WTC11 (cell line): ENCODE measurements around the gene TH. TPM values are rescaled to one million over a fixed set of nuclear protein-coding genes. Genes with fewer than 3 reads are reported as not detected.

Source experiments
- ATAC-seq: fragments of 200-7000 bp; cut with Tn5 transposase; 2 replicates; pipeline ENCODE4 v1.10.0; 2021; ENCODE audit warnings: mild to moderate bottlenecking, moderate library complexity
- CTCF ChIA-PET: fragments of 300-600 bp; sonication (Branson Sonifier 250); formaldehyde crosslinking; loops from one replicate; lab custom pipeline; 2021; ENCODE audit warnings: antibody characterized with exemption; lab: Charles Lee
- POLR2A ChIA-PET: fragments of 350-600 bp; sonication (Branson Sonifier 250); formaldehyde crosslinking; loops from one replicate; lab custom pipeline; 2021; ENCODE audit warnings: antibody characterized with exemption; lab: Charles Lee
- DNase-seq: peaks from one replicate; pipeline ENCODE4 v3.0.0; 2021; ENCODE audit warnings: low spot score
- H3K27ac Mint-ChIP-seq: 2 replicates; pipeline ENCODE4 v1.8.0; 2021; ENCODE audit warnings: mixed read lengths
- H3K27me3 Mint-ChIP-seq: 2 replicates; pipeline ENCODE4 v1.8.0; 2021; ENCODE audit warnings: low read depth, mild to moderate bottlenecking, moderate library complexity, mixed read lengths
- H3K36me3 Mint-ChIP-seq: 2 replicates; pipeline ENCODE4 v1.8.0; 2021; ENCODE audit warnings: mixed read lengths
- H3K4me1 Mint-ChIP-seq: 2 replicates; pipeline ENCODE4 v1.8.0; 2022; ENCODE audit warnings: mixed read lengths
- H3K4me3 Mint-ChIP-seq: 2 replicates; pipeline ENCODE4 v1.8.0; 2021; ENCODE audit warnings: mild to moderate bottlenecking, moderate library complexity, mixed read lengths
- H3K9me3 Mint-ChIP-seq: 2 replicates; pipeline ENCODE4 v1.8.0; 2021; ENCODE audit warnings: mixed read lengths
- ATF3 ChIP-seq: sonication (generic); formaldehyde crosslinking; conservative IDR thresholded peaks from 2 replicates; pipeline ENCODE4 v1.8.1; 2022; ENCODE audit warnings: mild to moderate bottlenecking, missing genetic modification reagents
- CBFB ChIP-seq: sonication (generic); formaldehyde crosslinking; IDR thresholded peaks from 2 replicates; pipeline ENCODE4 v1.8.1; 2022; ENCODE audit warnings: mild to moderate bottlenecking, low read depth, missing genetic modification reagents
- CREM ChIP-seq: sonication (generic); formaldehyde crosslinking; IDR thresholded peaks from 2 replicates; pipeline ENCODE4 v1.8.1; 2022; ENCODE audit warnings: mild to moderate bottlenecking, missing genetic modification reagents, moderate library complexity
- ESRRA ChIP-seq: sonication (generic); formaldehyde crosslinking; IDR thresholded peaks from 2 replicates; pipeline ENCODE4 v1.8.1; 2022; ENCODE audit warnings: mild to moderate bottlenecking, missing genetic modification reagents, borderline replicate concordance
- ETV6 ChIP-seq: sonication (generic); formaldehyde crosslinking; IDR thresholded peaks from 2 replicates; pipeline ENCODE4 v1.8.1; 2022; ENCODE audit warnings: mild to moderate bottlenecking, missing genetic modification reagents
- GABPB1 ChIP-seq: sonication (generic); formaldehyde crosslinking; IDR thresholded peaks from 2 replicates; pipeline ENCODE4 v1.8.1; 2023; ENCODE audit warnings: mild to moderate bottlenecking, missing genetic modification reagents
- HMGA2 ChIP-seq: fragments of 250-450 bp; sonication (Bioruptor Pico); IDR thresholded peaks from 2 replicates; pipeline ENCODE4 v1.4.0; 2021; ENCODE audit warnings: mild to moderate bottlenecking, moderate library complexity
- HMGXB4 ChIP-seq: sonication (generic); formaldehyde crosslinking; IDR thresholded peaks from 2 replicates; pipeline ENCODE4 v1.8.1; 2023; ENCODE audit warnings: mild to moderate bottlenecking, moderate library complexity, missing genetic modification reagents
- IRF1 ChIP-seq: sonication (generic); formaldehyde crosslinking; IDR thresholded peaks from 2 replicates; pipeline ENCODE4 v1.8.0; 2023; ENCODE audit warnings: missing genetic modification reagents
- JAZF1 ChIP-seq: fragments of 250-450 bp; sonication (Bioruptor Pico); IDR thresholded peaks from 2 replicates; pipeline ENCODE4 v1.9.0; 2021; ENCODE audit warnings: moderate library complexity, mild to moderate bottlenecking, inconsistent platforms
- NFATC4 ChIP-seq: fragments of 250-450 bp; sonication (Bioruptor Pico); IDR thresholded peaks from 2 replicates; pipeline ENCODE4 v1.9.0; 2021; ENCODE audit warnings: mild to moderate bottlenecking
- RELA ChIP-seq: sonication (generic); formaldehyde crosslinking; IDR thresholded peaks from 2 replicates; pipeline ENCODE4 v1.8.1; 2022; ENCODE audit warnings: missing genetic modification reagents, mild to moderate bottlenecking, borderline replicate concordance
- SMAD4 ChIP-seq: sonication (generic); formaldehyde crosslinking; IDR thresholded peaks from 2 replicates; pipeline ENCODE4 v1.8.0; 2022; ENCODE audit warnings: mild to moderate bottlenecking, missing genetic modification reagents
- SOX15 ChIP-seq: fragments of 250-450 bp; sonication (Bioruptor Pico); IDR thresholded peaks from 2 replicates; pipeline ENCODE4 v1.9.0; 2021; ENCODE audit warnings: mild to moderate bottlenecking
- ZBTB21 ChIP-seq: sonication (generic); formaldehyde crosslinking; IDR thresholded peaks from 2 replicates; pipeline ENCODE4 v1.8.1; 2023; ENCODE audit warnings: mild to moderate bottlenecking, missing genetic modification reagents, borderline replicate concordance
- ZNF121 ChIP-seq: sonication (generic); formaldehyde crosslinking; IDR thresholded peaks from 2 replicates; pipeline ENCODE4 v1.8.0; 2023; ENCODE audit warnings: missing genetic modification reagents
- ZNF263 ChIP-seq: sonication (generic); formaldehyde crosslinking; IDR thresholded peaks from 2 replicates; pipeline ENCODE4 v1.8.1; 2022; ENCODE audit warnings: low read depth, mild to moderate bottlenecking, moderate library complexity, missing genetic modification reagents
- ZNF317 ChIP-seq: sonication (generic); formaldehyde crosslinking; IDR thresholded peaks from 2 replicates; pipeline ENCODE4 v1.8.1; 2023; ENCODE audit warnings: low read depth, mild to moderate bottlenecking, moderate library complexity, missing genetic modification reagents, borderline replicate concordance
- ZNF423 ChIP-seq: fragments of 250-450 bp; sonication (Bioruptor Pico); IDR thresholded peaks from 2 replicates; pipeline ENCODE4 v2.1.2; 2022; ENCODE audit warnings: mild to moderate bottlenecking, moderate library complexity
- ZNF425 ChIP-seq: fragments of 250-450 bp; sonication (Bioruptor Pico); conservative IDR thresholded peaks from 2 replicates; pipeline ENCODE4 v1.9.0; 2021; ENCODE audit warnings: mild to moderate bottlenecking
- total RNA-seq: library from RNA; stranded (reverse); gene quantifications from 3 replicates; pipeline ENCODE4 v1.2.3, GENCODE V29; 2021
- TF ChIP-seq, protein P1 (sequence below): fragments of 200-600 bp; IDR thresholded peaks from 2 replicates; pipeline ENCODE4 v1.8.0; 2022; ENCODE audit warnings: antibody characterized with exemption

Gene TH
- total RNA-seq, 1 experiment from 2014 or later: not detected

DNA sequence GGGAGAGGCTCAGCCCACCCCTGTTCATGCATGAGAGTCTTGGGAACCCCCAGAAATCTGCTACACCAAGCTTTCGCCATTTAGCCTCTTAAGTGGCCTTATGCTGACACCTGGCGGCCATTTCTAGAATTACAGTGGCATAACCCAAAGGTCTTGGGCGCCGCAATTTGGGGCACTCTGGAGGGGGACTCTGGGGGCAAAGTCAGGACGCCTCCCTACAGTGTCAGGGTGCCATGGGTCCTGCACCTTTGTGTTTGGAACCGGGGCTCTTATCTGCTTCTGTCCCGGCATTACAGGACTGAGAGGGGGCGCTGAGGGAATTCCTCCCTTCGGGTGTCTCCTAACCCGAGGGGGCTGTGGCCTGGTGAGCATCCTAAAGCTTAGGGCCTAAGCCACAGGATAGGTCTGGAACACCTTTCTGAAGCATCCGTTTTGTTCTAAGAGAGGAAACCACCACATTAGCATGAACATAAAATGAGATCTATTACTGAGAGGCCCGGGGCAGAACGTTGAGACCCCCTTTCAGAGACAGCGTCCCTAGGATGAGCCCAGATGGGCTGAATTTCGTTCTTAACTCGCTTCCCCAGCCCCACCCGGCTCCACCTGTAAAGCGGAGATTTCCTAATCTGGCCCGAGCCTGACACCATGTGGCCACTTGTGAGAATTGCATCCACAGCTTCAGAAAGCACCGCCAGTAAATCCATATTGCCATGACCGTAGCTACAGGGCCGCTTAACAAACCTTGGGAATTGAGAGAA lies 19.9 kb downstream of the TH start:
- peaks cover 13% of the 10 kb centered on the region for H3K4me1 Mint-ChIP-seq
- ATAC-seq (peak; percentile 50), DNase-seq (peak; percentile 91)
- no peaks in the 10 kb centered on the region for H3K36me3 Mint-ChIP-seq
- TF ChIP-seq, protein P1, sequence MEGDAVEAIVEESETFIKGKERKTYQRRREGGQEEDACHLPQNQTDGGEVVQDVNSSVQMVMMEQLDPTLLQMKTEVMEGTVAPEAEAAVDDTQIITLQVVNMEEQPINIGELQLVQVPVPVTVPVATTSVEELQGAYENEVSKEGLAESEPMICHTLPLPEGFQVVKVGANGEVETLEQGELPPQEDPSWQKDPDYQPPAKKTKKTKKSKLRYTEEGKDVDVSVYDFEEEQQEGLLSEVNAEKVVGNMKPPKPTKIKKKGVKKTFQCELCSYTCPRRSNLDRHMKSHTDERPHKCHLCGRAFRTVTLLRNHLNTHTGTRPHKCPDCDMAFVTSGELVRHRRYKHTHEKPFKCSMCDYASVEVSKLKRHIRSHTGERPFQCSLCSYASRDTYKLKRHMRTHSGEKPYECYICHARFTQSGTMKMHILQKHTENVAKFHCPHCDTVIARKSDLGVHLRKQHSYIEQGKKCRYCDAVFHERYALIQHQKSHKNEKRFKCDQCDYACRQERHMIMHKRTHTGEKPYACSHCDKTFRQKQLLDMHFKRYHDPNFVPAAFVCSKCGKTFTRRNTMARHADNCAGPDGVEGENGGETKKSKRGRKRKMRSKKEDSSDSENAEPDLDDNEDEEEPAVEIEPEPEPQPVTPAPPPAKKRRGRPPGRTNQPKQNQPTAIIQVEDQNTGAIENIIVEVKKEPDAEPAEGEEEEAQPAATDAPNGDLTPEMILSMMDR: peak; percentile 89
- no peak for TF ChIP-seq IRF1 (CRISPR knock-in tag)
- H3K9me3 Mint-ChIP-seq: no peaks in the 10 kb centered on the region
- ChIA-PET POLR2A (interaction anchor here (0.6 to 1.3 kb wide), 4 partner anchors 15 to 122 kb away, joined by 3 to 4 read pairs (median 4); no protein-coding TSS in a partner anchor), CTCF (interaction anchor here (0.6 to 18.6 kb wide), 86 partner anchors 8 to 610 kb away, joined by 3 to 761 read pairs (median 6); partner anchors contain the start of genes H19, IGF2, INS and SYT8)
- H3K27ac Mint-ChIP-seq: no peak overlapping the region
- H3K27me3 Mint-ChIP-seq: peaks cover 45% of the 10 kb centered on the region
- no peak overlapping the region for H3K4me3 Mint-ChIP-seq

DNA sequence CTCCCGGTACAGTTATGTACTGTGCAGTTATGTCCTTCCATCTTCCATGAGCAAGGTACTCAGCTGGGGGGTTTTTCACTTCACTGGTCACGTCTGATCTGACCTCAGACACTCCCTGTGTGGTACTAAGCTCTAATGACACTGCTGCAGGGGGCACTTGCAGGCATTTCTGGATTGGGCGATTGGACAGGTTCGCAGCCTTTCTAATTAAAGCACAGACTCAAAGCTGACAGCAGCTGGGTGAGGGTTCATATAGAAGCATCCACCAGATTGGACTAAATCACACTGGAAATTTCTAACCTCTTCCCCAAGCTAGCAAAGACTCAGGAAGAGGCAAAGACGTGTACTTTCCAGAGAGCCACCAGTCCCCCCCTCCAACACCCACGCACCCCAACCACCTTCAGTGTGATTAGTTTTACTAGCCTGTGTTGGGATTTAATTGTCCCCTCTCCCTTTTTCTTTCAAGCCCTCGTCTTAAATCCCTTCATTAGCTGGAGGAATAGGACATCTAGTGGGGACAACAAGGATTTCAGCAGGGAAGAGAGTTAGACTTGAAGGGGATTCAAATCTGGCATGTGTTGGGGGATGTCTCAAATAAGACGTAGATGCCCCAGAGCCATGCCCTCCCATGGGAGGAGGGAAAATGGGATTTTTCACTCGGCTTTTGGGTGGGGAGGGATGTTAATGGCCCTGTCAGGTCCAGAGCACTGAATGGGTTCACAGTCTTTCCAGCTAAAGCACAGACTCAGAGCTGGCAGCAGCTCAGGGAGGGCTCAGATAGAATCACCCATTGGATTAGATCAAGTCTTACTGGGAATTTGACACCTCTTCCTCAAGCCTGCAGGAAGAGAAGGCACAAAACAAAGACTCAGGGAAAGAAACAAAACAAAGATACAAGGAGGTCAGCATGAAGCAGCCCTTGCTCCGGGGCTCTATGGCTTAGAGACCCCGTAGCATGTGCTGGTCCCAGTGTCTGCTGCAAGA lies 21.5 kb downstream of the TH start:
- ChIA-PET POLR2A (interaction anchor here (0.7 to 1.3 kb wide), 2 partner anchors 114 to 796 kb away, joined by 3 read pairs; no protein-coding TSS in a partner anchor), CTCF (interaction anchor here (0.5 to 18.6 kb wide), 54 partner anchors 10 to 919 kb away, joined by 3 to 761 read pairs (median 11); partner anchors contain the start of genes H19, IGF2, INS and SYT8)
- Mint-ChIP-seq H3K27me3 (peaks cover 60% of the 10 kb centered on the region), H3K4me1 (peaks cover 18% of the 10 kb centered on the region), H3K36me3 (no peaks in the 10 kb centered on the region), H3K9me3 (no peaks in the 10 kb centered on the region), H3K27ac (no peak overlapping the region), H3K4me3 (no peak overlapping the region)
- TF ChIP-seq CBFB (CRISPR knock-in tag) (no peak), RELA (CRISPR knock-in tag) (no peak), ZBTB21 (no peak), CREM (CRISPR knock-in tag) (no peak), SMAD4 (CRISPR knock-in tag) (no peak), JAZF1 (no peak), NFATC4 (CRISPR knock-in tag) (no peak), GABPB1 (CRISPR knock-in tag) (no peak)
- peak; percentile 14; the same call in 1 of the 2 replicates for ATAC-seq
- DNase-seq: no peak

GRCh38 chr11:2149460-2149859 lies 22.2 kb downstream of the TH start:
- DNase-seq: no peak
- H3K36me3 Mint-ChIP-seq: no peaks in the 10 kb centered on the region
- H3K4me3 Mint-ChIP-seq: no peak overlapping the region
- peaks cover 67% of the 10 kb centered on the region for H3K27me3 Mint-ChIP-seq
- no peak for ATAC-seq
- CTCF ChIA-PET: interaction anchor here (0.5 to 18.6 kb wide), 30 partner anchors 10 to 919 kb away, joined by 3 to 761 read pairs (median 17); partner anchors contain the start of genes H19, IGF2 and SYT8
- H3K9me3 Mint-ChIP-seq: no peaks in the 10 kb centered on the region
- peaks cover 18% of the 10 kb centered on the region for H3K4me1 Mint-ChIP-seq
- no peak overlapping the region for H3K27ac Mint-ChIP-seq
- POLR2A ChIA-PET: interaction anchor here (0.7 kb wide), 1 partner anchor 795 kb away, joined by 3 read pairs; no protein-coding TSS in a partner anchor
- TF ChIP-seq CREM (CRISPR knock-in tag) (no peak), SOX15 (no peak), ETV6 (no peak), HMGXB4 (CRISPR knock-in tag) (no peak), ESRRA (no peak), ATF3 (CRISPR knock-in tag) (no peak), ZNF317 (CRISPR knock-in tag) (no peak), CBFB (CRISPR knock-in tag) (no peak), ZNF425 (CRISPR knock-in tag) (no peak), IRF1 (CRISPR knock-in tag) (no peak), ZNF263 (no peak), ZNF121 (CRISPR knock-in tag) (no peak), ZNF423 (CRISPR knock-in tag) (no peak), HMGA2 (no peak)
